Progenitor cell of endocrine pancreas (in vitro differentiated cells): Measurements from ENCODE around the gene ARSB. TPM values are rescaled to one million over a fixed set of nuclear protein-coding genes. Genes with fewer than 3 reads are reported as not detected.
"Not testable (repeated sequence)": the region's sequence is repeated elsewhere in the genome, so short reads cannot be mapped to it uniquely, and the experiment has no call there.

Source experiments
- DNase-seq: peaks from one replicate; pipeline ENCODE4 v3.0.0; 2021; ENCODE audit warnings: low spot score; ENCODE audit not compliant: unreplicated experiment
- H3K27ac Mint-ChIP-seq: 2 replicates; pipeline ENCODE4 v1.8.0; 2021; ENCODE audit warnings: mild to moderate bottlenecking, moderate library complexity, mixed read lengths
- H3K27me3 Mint-ChIP-seq: 2 replicates; pipeline ENCODE4 v1.8.0; 2021; ENCODE audit warnings: mixed read lengths
- H3K36me3 Mint-ChIP-seq: 2 replicates; pipeline ENCODE4 v1.8.0; 2022; ENCODE audit warnings: mixed read lengths; ENCODE audit not compliant: insufficient read depth
- H3K4me1 Mint-ChIP-seq: 2 replicates; pipeline ENCODE4 v1.8.0; 2021; ENCODE audit warnings: low read depth, mixed read lengths
- H3K4me3 Mint-ChIP-seq: 2 replicates; pipeline ENCODE4 v1.8.0; 2021; ENCODE audit warnings: low read depth, mild to moderate bottlenecking, moderate library complexity, mixed read lengths
- H3K9me3 Mint-ChIP-seq: 2 replicates; pipeline ENCODE4 v1.8.0; 2021; ENCODE audit warnings: low read depth, mixed read lengths
- CTCF ChIP-seq: fragments of 200-600 bp; sonication (generic); IDR thresholded peaks from one replicate; pipeline ENCODE4 v1.5.0; 2021; ENCODE audit warnings: antibody characterized with exemption, mild to moderate bottlenecking; ENCODE audit not compliant: unreplicated experiment
- total RNA-seq: library from RNA; stranded (reverse); gene quantifications from 2 replicates; pipeline ENCODE4 v1.2.1, GENCODE V29; 2021

The ARSB gene
- total RNA-seq, 1 donor from 2014 or later: 17.7 TPM

DNA sequence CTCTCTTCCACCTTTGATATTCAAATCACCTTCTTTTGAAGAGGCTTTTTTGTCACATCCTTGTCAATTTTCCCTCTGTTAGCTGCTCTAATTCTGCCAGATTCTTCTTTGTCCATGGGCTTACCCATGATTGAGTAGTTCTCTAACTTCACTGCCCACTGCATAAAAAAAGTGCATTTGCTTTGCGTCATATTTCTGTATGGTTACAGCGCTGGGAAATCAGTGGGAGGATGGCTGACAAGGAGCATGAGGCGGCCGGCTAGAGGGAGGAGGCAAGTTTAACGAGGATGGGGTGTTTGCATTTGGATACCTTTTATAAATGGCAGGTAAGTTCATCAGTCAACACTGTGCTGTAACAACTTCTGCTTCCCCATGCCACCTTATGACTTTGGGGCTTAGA, 220.0 kb downstream of the ARSB start:
- no peaks in the 10 kb centered on the region for H3K4me1 Mint-ChIP-seq
- H3K4me3 Mint-ChIP-seq: no peak overlapping the region
- H3K36me3 Mint-ChIP-seq: no peaks in the 10 kb centered on the region
- peaks cover 3% of the 10 kb centered on the region for H3K9me3 Mint-ChIP-seq
- H3K27me3 Mint-ChIP-seq: peaks cover 52% of the 10 kb centered on the region
- DNase-seq: no peak
- TF ChIP-seq CTCF: no peak
- no peak overlapping the region for H3K27ac Mint-ChIP-seq

DNA sequence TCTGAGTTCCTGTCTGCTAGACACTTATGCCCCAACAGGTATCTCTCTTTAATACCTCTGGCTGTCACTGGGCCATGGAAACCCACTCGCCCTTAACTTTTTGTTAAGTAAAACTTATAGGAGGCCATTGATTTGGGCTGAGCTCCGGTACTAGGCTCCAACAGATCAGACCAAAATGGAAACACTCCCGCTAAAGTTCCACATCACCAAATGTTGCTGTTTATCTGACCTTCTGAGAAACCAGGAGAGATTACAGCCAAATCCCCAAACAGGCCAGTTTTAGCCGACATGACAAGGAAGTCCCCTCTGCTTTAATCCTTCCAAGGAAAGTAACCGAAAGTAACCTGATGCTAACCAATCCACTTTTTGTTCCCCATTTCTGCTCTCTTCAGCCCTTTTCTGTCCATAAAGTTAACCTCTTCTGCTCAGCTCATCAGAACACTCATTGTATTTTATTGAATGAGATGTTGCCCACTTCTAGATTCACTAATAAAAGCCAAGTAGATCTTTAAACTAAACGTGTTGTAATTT, 221.4 kb downstream of the ARSB start:
- Mint-ChIP-seq H3K9me3 (peaks cover 3% of the 10 kb centered on the region), H3K27me3 (peaks cover 50% of the 10 kb centered on the region), H3K27ac (no peak overlapping the region), H3K4me3 (no peak overlapping the region), H3K36me3 (no peaks in the 10 kb centered on the region), H3K4me1 (no peaks in the 10 kb centered on the region)
- TF ChIP-seq CTCF: no peak
- DNase-seq: no peak

GRCh38 chr5:78762743-78763142, 222.4 kb downstream of the ARSB start:
- not testable (repeated sequence) for H3K27ac Mint-ChIP-seq, DNase-seq, H3K4me1 Mint-ChIP-seq, H3K9me3 Mint-ChIP-seq, H3K36me3 Mint-ChIP-seq, H3K4me3 Mint-ChIP-seq
- peaks cover 51% of the 10 kb centered on the region for H3K27me3 Mint-ChIP-seq

DNA sequence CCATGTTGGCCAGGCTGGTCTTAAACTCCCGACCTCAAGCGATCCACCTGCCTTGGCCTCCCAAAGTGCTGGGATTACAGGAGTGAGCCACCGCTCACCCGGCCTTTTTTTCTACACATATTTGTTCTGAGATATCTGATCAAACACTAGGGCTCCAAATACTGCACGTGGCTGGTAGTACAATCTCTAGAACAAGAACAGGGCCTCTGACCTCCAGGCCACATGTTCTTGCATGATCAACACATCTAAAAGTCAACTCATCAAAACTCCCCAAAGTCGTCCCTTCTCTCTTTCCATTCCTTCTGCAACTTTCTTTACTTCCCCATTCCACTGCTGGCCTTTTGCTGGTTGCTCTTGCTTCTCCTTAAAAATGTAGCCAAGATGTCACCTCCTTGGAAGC, 223.3 kb downstream of the ARSB start:
- H3K4me3 Mint-ChIP-seq: no peak overlapping the region
- TF ChIP-seq CTCF: no peak
- no peaks in the 10 kb centered on the region for H3K36me3 Mint-ChIP-seq
- DNase-seq: no peak
- H3K4me1 Mint-ChIP-seq: peaks cover 2% of the 10 kb centered on the region
- peaks cover 3% of the 10 kb centered on the region for H3K9me3 Mint-ChIP-seq
- H3K27me3 Mint-ChIP-seq: peaks cover 56% of the 10 kb centered on the region
- no peak overlapping the region for H3K27ac Mint-ChIP-seq

DNA sequence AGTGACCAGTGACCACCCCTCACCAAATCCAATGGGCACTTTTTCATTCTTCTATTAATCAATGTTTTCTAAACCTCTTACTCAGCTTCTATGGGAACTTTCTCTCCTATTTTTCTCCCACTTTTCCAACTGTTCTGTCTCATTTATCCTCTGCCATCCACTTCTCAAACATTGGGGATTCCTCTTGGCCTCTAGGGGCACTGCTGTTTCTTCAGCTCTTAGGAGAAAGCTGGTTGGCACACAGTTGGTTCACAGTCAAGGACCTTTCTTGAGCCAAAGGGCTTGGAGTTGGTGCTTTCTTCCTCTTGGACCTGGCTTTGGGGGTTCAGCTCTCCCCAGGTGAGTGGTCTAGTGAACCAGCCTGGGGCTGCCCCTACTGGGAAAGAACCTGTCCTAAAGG, 224.3 kb downstream of the ARSB start:
- Mint-ChIP-seq H3K27ac (no peak overlapping the region), H3K9me3 (peaks cover 3% of the 10 kb centered on the region), H3K27me3 (peaks cover 46% of the 10 kb centered on the region), H3K4me1 (peaks cover 2% of the 10 kb centered on the region), H3K36me3 (no peaks in the 10 kb centered on the region), H3K4me3 (no peak overlapping the region)
- no peak for TF ChIP-seq CTCF
- no peak for DNase-seq

DNA sequence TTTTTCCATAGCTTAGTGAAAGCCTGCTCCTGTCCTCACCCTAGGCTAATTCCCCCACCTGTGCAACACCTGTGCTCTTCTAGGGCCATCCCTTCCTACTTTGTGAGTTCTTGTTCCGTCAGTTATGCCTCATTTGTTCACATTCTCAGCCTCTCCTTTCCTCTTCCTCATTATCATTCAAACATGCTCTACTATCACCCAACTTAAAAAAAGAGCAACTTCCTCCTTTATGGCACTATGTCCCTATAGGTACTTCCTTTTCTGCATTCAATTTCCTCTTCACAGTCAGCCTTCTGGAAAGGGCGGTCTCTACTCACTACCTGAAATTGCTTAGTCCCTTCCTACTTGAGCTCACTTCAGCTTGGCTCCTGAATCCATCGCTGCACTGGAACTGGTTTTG, 224.7 kb downstream of the ARSB start:
- Mint-ChIP-seq H3K9me3 (peaks cover 3% of the 10 kb centered on the region), H3K27me3 (peaks cover 41% of the 10 kb centered on the region), H3K36me3 (no peaks in the 10 kb centered on the region), H3K4me1 (peaks cover 2% of the 10 kb centered on the region), H3K4me3 (no peak overlapping the region), H3K27ac (no peak overlapping the region)
- no peak for DNase-seq
- no peak for TF ChIP-seq CTCF
